ENCODE measurements around the gene OVCH2.
A peak's percentile ranks its signal among the peaks of the same experiment; 100 is the strongest.

OVCH2 gene

DNA sequence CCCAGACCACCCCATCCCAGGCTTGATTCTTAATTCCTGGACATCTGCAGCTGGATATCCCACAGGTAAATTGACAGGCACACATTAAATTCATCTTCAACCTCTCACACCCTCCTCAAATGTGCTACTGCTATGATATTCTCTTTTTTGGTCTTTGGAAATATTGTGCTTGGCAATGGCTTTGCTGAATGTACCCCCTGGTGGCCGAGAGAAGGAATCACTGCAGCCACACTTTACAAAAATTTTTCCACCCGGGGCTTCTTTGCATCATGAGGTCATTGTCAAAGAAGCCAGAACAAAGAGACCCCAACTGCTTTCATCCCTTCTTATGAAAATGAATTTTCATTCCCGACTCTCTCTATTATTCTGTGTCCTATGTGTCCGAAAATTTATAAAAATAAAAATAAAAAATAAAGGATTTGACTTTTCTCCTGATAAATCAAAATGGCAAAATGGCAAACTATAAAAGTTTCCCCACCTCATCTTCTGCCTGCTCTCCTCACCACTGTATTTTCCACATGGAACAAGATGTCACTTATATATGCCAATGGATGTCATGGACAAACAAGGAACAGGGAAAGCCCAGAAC lies 17.9 kb downstream of the OVCH2 start:
- Histone ChIP-seq H3K4me2 (ENCODE audit: insufficient read depth, low read length) (no peak overlapping the region), H3K27me3 (ENCODE audit: insufficient read depth, low read length, poor library complexity) (peaks cover 36% of the 10 kb centered on the region), H3K9ac (ENCODE audit: low read depth, low read length) (no peak overlapping the region), H2AFZ (ENCODE audit: low read depth, low read length) (no peak overlapping the region), H3K4me3 (ENCODE audit: low read depth in 1 of 2, low read length in 2 of 2) (no peak overlapping the region), H3K36me3 (ENCODE audit: insufficient read depth, low read length) (no peaks in the 10 kb centered on the region), H3K9me3 (ENCODE audit: insufficient read depth, low read length, severe bottlenecking) (no peaks in the 10 kb centered on the region), H3K79me2 (ENCODE audit: insufficient read depth, low read length) (no peaks in the 10 kb centered on the region), H3K4me1 (ENCODE audit: insufficient read depth, low read length) (no peaks in the 10 kb centered on the region), H4K20me1 (ENCODE audit: insufficient read depth, low read length) (no peaks in the 10 kb centered on the region), H3K27ac (ENCODE audit: low read length) (no peak overlapping the region)
- peak; percentile 16 for DNase-seq
- TF ChIP-seq EZH2 (IDR thresholded peaks at IDR 0.05; ENCODE audit: borderline replicate concordance, low read depth, low read length, severe bottlenecking) = no peak
- TF ChIP-seq, protein P1, sequence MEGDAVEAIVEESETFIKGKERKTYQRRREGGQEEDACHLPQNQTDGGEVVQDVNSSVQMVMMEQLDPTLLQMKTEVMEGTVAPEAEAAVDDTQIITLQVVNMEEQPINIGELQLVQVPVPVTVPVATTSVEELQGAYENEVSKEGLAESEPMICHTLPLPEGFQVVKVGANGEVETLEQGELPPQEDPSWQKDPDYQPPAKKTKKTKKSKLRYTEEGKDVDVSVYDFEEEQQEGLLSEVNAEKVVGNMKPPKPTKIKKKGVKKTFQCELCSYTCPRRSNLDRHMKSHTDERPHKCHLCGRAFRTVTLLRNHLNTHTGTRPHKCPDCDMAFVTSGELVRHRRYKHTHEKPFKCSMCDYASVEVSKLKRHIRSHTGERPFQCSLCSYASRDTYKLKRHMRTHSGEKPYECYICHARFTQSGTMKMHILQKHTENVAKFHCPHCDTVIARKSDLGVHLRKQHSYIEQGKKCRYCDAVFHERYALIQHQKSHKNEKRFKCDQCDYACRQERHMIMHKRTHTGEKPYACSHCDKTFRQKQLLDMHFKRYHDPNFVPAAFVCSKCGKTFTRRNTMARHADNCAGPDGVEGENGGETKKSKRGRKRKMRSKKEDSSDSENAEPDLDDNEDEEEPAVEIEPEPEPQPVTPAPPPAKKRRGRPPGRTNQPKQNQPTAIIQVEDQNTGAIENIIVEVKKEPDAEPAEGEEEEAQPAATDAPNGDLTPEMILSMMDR (IDR thresholded peaks at IDR 0.05; ENCODE audit: borderline replicate concordance, extremely low read depth, low read length, poor library complexity, severe bottlenecking) = peak; percentile 72
- peak; percentile 55; the same call in 1 of the 3 replicates for ATAC-seq (ENCODE audit: insufficient read depth, low read depth)

DNA sequence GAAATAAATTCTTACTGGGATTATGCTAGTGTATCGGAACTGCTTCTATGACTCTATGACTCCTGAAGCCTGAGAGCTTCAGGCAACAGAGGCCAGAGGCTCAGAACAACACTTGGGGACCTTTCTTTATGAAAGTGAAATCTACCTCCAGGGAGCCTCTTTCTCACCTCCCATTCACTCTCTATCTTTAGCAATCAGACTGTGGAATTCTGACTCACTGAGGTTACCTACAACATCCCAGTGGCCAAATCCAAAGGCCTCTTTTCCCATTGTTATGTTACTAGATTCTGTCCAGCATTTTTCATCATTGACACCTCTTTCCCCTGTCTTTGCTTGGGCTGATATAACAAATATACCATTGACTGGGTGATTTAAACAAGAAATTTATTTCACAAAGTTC lies 18.9 kb downstream of the OVCH2 start:
- Histone ChIP-seq H3K4me3 (ENCODE audit: low read depth in 1 of 2, low read length in 2 of 2) (no peak overlapping the region), H3K4me2 (ENCODE audit: insufficient read depth, low read length) (no peak overlapping the region), H3K4me1 (ENCODE audit: insufficient read depth, low read length) (no peaks in the 10 kb centered on the region), H4K20me1 (ENCODE audit: insufficient read depth, low read length) (no peaks in the 10 kb centered on the region), H3K79me2 (ENCODE audit: insufficient read depth, low read length) (no peaks in the 10 kb centered on the region), H3K27ac (ENCODE audit: low read length) (no peak overlapping the region), H2AFZ (ENCODE audit: low read depth, low read length) (no peak overlapping the region), H3K9ac (ENCODE audit: low read depth, low read length) (no peak overlapping the region), H3K9me3 (ENCODE audit: insufficient read depth, low read length, severe bottlenecking) (no peaks in the 10 kb centered on the region), H3K27me3 (ENCODE audit: insufficient read depth, low read length, poor library complexity) (peaks cover 36% of the 10 kb centered on the region), H3K36me3 (ENCODE audit: insufficient read depth, low read length) (no peaks in the 10 kb centered on the region)
- no peak for ATAC-seq (ENCODE audit: insufficient read depth, low read depth)
- no peak for TF ChIP-seq EZH2 (IDR thresholded peaks at IDR 0.05; ENCODE audit: borderline replicate concordance, low read depth, low read length, severe bottlenecking)
- TF ChIP-seq, protein P1 (IDR thresholded peaks at IDR 0.05; ENCODE audit: borderline replicate concordance, extremely low read depth, low read length, poor library complexity, severe bottlenecking) = no peak
- no peak for DNase-seq

DNA sequence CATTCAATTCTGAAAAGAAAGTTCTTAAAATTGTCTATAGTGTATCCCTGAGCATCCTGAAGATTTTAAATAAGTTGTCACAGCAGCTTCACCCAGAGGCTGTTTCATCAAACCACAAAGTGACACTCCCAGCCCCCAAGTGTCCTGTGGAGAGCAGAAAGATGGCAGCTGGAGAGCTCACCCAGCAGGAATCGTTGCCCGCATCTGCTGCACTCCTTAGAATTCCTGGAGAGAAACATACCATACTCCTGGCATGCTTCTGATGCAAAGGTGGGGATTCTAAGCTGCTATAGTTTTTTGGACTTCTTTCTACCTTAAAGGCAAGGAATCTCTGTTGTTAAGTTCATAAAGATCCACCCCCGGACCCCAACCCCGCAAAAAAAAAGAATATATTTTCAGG lies 19.5 kb downstream of the OVCH2 start:
- no peak overlapping the region for H3K27ac ChIP-seq (ENCODE audit: low read length)
- H4K20me1 ChIP-seq (ENCODE audit: insufficient read depth, low read length) = no peaks in the 10 kb centered on the region
- no peak for ATAC-seq (ENCODE audit: insufficient read depth, low read depth)
- H2AFZ ChIP-seq (ENCODE audit: low read depth, low read length) = no peak overlapping the region
- H3K4me1 ChIP-seq (ENCODE audit: insufficient read depth, low read length) = no peaks in the 10 kb centered on the region
- no peak overlapping the region for H3K4me3 ChIP-seq (ENCODE audit: low read depth in 1 of 2, low read length in 2 of 2)
- no peak overlapping the region for H3K4me2 ChIP-seq (ENCODE audit: insufficient read depth, low read length)
- H3K36me3 ChIP-seq (ENCODE audit: insufficient read depth, low read length) = no peaks in the 10 kb centered on the region
- TF ChIP-seq, protein P1 (IDR thresholded peaks at IDR 0.05; ENCODE audit: borderline replicate concordance, extremely low read depth, low read length, poor library complexity, severe bottlenecking) = no peak
- no peak for DNase-seq
- no peak overlapping the region for H3K9ac ChIP-seq (ENCODE audit: low read depth, low read length)
- H3K9me3 ChIP-seq (ENCODE audit: insufficient read depth, low read length, severe bottlenecking) = no peaks in the 10 kb centered on the region
- no peaks in the 10 kb centered on the region for H3K79me2 ChIP-seq (ENCODE audit: insufficient read depth, low read length)
- peaks cover 30% of the 10 kb centered on the region for H3K27me3 ChIP-seq (ENCODE audit: insufficient read depth, low read length, poor library complexity)

DNA sequence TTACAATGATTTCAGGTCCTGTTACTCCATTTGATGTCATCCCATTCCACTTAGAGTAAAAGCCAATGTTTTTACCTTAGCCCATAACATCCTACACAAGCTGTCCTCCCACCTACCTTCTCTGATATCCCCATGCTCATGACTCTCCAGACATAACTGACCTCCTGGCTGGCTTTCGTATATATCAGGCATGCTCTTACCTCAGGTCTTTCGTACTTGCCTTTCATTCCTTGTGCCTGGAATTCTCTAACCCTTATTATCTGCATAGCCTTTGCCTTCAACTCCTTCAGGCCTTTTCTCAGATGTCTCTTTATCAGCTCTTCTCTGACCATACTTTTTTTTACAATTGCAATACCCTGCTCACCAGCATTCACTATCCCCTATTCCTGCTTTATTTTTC lies 22.7 kb downstream of the OVCH2 start:
- no peak overlapping the region for H3K9ac ChIP-seq (ENCODE audit: low read depth, low read length)
- H3K27ac ChIP-seq (ENCODE audit: low read length) = no peak overlapping the region
- H3K4me2 ChIP-seq (ENCODE audit: insufficient read depth, low read length) = no peak overlapping the region

More for the DNA sequence above, 22.7 kb downstream of the OVCH2 start:
- Histone ChIP-seq H3K4me3 (ENCODE audit: low read depth in 1 of 2, low read length in 2 of 2) (no peak overlapping the region), H4K20me1 (ENCODE audit: insufficient read depth, low read length) (no peaks in the 10 kb centered on the region), H3K9me3 (ENCODE audit: insufficient read depth, low read length, severe bottlenecking) (no peaks in the 10 kb centered on the region), H3K36me3 (ENCODE audit: insufficient read depth, low read length) (no peaks in the 10 kb centered on the region), H2AFZ (ENCODE audit: low read depth, low read length) (no peak overlapping the region), H3K79me2 (ENCODE audit: insufficient read depth, low read length) (no peaks in the 10 kb centered on the region), H3K4me1 (ENCODE audit: insufficient read depth, low read length) (no peaks in the 10 kb centered on the region), H3K27me3 (ENCODE audit: insufficient read depth, low read length, poor library complexity) (peaks cover 8% of the 10 kb centered on the region)
- no peak for DNase-seq
- no peak for ATAC-seq (ENCODE audit: insufficient read depth, low read depth)
- TF ChIP-seq EZH2 (IDR thresholded peaks at IDR 0.05; ENCODE audit: borderline replicate concordance, low read depth, low read length, severe bottlenecking) = no peak
- TF ChIP-seq, protein P1 (IDR thresholded peaks at IDR 0.05; ENCODE audit: borderline replicate concordance, extremely low read depth, low read length, poor library complexity, severe bottlenecking) = no peak

All from DND-41 (cell line).